Hematopoietic multipotent progenitor cell treated with erythropoietin and hydrocortisone succinate and interleukin-3 and kit ligand, for 6 days (in vitro differentiated cells): ENCODE measurements around the gene VPS29.
"Not testable (repeated sequence)": the region's sequence is repeated elsewhere in the genome, so short reads cannot be mapped to it uniquely, and the experiment has no call there.

Experiments
- DNase-seq: peaks from one replicate; pipeline ENCODE4 v3.0.0-alpha.2; 2015

Gene VPS29

DNA sequence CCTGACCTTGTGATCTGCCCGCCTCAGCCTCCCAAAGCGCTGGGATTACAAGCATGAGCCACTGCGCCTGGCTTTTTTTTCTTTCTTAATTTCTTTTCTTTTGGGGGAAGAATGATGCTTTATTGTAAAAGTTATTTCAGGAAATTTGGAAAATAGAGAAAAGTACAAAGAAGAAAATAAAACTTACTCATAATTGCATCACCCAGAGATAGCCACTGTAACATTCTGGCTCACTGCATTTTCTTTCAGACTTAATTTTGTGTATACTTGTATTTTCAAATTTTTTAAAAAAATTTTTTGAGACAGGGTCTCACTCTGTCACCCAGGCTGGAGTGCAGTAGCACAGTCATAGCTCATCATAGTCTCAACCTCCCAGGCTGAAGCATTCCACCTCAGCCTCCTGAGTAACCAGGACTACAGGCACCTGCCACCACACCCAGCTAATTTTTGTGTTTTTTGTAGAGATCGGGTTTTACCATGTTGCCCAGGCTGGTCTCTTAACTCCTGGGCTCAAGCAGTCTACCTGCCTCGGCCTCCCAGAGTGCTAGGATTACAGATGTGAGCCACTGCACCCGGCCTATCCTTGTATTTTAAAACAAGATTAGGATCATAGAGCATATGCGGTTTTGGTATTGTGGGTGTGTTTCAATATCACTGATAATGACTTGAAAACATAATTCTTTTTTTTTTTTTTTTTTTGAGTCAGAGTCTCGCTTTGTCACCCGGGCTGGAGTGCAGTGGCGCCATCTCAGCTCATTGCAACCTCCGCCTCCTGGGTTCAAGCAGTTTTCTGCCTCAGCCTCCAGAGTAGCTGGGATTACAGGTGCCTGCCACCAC is 19.2 kb upstream of the VPS29 start:
- not testable (repeated sequence) for DNase-seq

GRCh38 chr12:110518014-110518413 is 16.1 kb upstream of the VPS29 start:
- not testable (repeated sequence) for DNase-seq

GRCh38 chr12:110516995-110517394 is 15.1 kb upstream of the VPS29 start:
- DNase-seq = no peak

- no peak for DNase-seq
These were observed 12.5 kb upstream of the VPS29 start for GRCh38 chr12:110514363-110514762.

DNA sequence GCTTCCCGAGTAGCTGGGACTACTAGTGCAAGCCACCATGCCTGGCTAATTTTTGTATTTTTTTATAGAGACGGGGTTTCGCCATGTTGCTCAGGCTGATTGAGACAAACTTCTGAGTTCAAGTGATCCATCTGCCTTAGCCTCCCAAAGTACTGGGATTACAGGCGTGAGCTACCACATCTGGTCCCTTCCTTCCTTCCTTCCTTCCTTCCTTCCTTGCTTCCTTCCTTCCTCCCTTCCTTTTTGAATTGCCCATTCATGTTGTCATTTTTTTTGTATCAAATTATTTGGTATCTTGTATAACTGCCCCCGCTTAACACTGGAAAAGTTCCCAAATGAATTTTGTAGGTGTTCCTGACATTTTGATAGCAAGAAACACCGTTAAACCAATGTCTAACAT is 11.9 kb upstream of the VPS29 start:
- no peak for DNase-seq

DNA sequence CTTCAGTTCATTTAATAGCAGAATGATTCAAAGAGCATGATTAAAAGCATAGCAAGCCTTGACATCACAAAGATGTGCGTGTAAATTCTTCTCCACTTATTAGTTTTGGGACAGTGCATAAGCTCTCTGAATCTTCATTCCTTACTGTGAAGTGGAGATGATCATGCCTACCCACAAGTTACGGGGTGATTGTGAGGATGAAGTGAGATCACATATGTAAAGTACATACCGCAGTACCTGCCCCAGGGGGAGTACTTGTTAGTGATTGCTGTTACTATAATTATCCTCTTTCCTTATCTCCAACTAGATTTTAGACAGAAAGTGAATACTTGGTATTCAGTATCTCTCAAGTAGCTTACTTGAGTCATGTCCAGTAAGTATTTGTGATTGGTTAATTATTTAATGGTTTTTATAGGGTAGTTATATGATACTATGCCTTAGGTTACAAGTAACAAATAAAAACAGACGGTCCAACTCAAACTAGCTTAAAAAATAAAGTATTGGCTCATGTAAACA is 6.2 kb upstream of the VPS29 start:
- DNase-seq = no peak

GRCh38 chr12:110505332-110505731 is 3.4 kb upstream of the VPS29 start:
- DNase-seq = no peak

GRCh38 chr12:110503432-110503831 is 1.5 kb upstream of the VPS29 start:
- DNase-seq = peak; percentile 37

DNA sequence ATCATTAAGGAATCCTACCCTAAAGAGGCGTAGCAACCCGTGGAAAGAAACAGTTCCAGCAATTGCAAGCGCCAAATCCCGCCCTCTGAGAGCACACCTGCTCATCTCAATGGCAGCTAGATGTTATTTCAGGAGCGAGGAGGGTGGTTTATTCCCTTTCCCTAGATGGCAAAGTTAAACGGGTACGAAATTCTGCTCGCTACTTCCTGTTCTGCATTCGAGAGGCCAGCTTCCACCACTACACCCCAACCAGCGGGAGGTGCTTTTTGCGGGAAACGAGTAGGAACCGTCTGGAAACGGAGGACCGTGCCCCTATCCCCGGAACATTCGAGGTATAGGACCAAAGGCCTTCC is 536 bp downstream of the VPS29 start:
- DNase-seq = peak; percentile 75

DNA sequence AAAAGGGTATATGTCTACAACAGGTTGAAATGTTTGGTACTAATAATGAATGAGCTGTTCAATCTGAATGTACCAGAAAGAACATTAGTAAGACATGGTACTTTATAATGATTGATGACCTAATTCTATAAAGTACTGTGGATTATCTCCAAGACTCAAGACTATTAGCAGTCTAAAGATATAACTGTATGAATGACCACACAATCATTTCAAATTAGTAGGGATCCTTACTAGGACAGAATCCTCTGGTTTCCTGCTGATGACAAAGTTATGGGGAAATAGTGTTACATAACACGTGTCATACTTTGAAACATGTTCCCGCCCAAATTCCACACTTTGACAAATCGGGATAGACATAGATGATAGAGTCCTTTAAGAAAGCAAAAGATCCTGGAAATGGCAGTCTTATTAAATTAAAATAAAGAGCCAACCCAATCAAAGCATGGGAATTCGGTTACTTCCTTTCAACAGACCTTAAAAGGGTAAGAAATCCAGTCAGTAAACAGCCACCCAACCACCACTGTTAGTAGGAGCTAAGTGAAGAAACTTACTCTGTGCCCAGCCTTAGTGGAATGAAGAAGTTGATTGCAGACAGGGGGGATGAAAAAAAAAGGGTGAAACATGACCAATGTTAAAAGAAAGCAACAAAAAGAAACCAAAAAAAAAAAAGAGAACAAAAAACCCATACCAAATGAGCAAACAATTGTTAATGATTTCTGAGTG is 2.8 kb downstream of the VPS29 start:
- DNase-seq = peak; percentile 44

- DNase-seq = no peak
These were observed 26.5 kb downstream of the VPS29 start for GRCh38 chr12:110475426-110475825.

DNA sequence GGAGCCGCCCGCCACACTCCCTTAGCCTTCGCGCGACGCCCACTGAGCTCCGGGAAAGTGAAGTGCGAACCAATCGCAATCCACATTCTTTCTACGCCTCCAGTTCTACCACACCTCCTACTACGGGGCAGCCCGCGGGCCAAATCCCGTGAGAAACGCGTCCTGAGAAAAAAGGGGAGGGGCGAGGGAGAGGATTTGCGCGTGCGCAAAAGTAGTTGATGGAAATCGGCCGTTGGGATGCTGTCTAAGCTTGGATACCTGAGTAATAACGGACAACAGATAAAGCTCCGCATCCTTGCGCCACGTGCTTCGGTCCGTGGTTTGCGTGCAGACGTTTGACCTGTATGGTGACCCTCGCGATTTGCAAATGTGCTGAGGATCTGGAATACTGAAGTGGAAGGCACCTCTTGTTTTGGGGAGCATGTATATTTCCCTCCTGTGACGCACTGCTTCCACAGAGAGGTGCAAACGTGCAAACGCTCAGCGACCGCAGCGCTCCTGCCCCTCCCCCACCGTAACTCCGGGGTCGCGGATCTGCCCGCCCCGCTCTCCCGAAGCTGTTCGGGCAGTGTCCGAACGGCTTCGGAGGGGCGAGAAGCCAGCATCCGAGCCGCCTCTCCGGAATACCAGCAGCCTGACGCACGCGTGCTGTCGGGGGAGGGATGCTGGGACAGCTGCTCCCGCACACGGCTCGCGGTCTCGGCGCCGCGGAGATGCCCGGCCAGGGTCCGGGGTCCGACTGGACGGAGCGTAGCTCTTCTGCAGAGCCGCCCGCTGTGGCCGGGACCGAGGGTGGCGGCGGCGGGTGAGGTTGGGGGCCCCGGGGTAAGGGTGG is 33.5 kb downstream of the VPS29 start, which contains the start of the genes FAM216A and GPN3:
TSS of gene FAM216A (plus strand) at position 632 of the 835 bp plus-strand sequence. CDS start at position 663, 31 bp downstream.
TSS of gene GPN3 (minus strand) at position 44 of the 835 bp plus-strand sequence. CDS start 54 bp downstream, outside the sequence.
- peak; percentile 99 for DNase-seq

- no peak for DNase-seq
These were observed 34.1 kb downstream of the VPS29 start for GRCh38 chr12:110467847-110468213.

GRCh38 chr12:110466791-110467190 is 35.1 kb downstream of the VPS29 start:
- DNase-seq = no peak

- DNase-seq = not testable (repeated sequence)
These were observed 36.1 kb downstream of the VPS29 start for GRCh38 chr12:110465765-110466164.

- no peak for DNase-seq
These were observed 36.9 kb downstream of the VPS29 start for GRCh38 chr12:110465024-110465423.

- DNase-seq = not testable (repeated sequence)
These were observed 40.7 kb downstream of the VPS29 start for GRCh38 chr12:110461189-110461588.

DNA sequence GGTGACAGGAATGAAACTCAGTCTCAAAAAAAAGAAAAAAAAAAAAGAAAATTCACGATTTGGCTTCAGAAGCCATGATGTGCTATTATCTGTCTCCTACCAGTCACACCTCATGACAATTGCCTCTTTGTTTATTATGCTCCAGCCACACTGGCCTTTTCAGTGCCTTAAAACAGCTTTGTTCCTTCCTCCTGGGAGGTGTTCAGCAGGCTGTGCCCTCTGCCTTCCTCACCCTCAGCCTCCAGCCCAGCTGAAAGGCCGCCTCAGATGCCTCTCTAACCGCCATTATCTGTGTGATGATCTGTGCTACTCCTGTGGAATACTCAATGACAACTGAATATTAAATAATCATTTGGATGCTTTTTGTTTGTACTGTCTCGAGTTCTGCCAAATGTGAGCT is 43.2 kb downstream of the VPS29 start:
- DNase-seq = no peak

DNA sequence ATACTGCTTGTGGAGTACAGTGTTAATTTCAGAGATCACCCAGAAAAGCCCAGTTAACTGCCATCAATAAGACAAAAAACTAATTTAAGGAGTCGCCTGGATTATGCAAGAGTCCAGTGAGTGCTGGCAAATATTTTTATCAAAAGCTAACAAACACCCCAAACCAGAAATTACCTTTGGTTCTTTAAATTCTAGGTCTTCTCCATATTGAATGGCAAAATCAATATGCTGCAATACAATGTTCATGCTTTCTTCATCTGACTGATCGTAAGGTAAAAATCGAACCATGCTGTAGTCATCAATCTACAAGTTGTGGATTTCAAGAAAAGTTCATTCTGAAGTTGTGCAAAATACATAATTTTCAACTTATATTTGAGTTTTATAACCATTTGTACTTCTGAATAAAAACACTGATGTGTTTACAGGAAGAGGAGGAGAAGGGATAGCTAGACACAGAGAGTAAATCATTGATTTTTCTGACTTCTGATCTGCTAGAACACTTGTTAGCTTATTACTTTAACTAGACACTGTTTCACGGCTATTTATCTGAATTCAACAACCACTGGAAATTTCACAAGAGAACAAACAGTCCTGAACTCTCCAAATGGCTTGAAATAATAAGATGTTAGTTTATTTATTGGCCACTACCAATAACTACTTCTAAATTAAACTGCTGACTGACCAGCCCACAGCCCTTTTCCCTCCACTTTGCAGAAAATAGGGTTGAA is 48.2 kb downstream of the VPS29 start:
- no peak for DNase-seq

DNA sequence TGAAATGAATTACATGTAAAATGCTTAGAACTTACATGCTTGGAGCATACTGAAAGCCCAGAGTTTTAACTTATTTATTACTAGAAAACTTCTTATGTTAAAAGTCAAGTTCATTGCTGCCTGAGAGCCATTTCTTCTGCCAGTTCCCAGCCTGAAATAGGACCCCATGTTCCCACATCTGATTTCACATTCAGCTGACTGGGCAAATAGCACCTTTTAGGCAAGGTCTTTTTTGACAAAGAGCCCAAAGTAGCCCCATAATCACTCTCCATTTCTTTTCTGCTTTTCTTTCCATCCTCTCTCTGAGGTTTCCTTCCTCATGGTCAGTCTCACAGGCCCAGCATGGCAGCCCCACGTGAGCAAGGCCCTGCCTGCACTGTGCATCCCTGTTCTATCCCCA is 50.6 kb downstream of the VPS29 start:
- no peak for DNase-seq

- peak; percentile 98 for DNase-seq
These were observed 52.0 kb downstream of the VPS29 start, which contains the start of gene ARPC3 for GRCh38 chr12:110449799-110450497. ARPC3 (minus strand) TSS chr12:110450337; CDS start chr12:110450260, 77 bp downstream.
